Activated effector memory CD4-positive, alpha-beta T cell treated with Interleukin-2 at 50 U/mL for 16 hours (primary cell): Measurements from ENCODE around the gene HIPK2.

Source experiments
- DNase-seq: peaks from one replicate; pipeline ENCODE4 v3.0.0-alpha.2; 2020

The HIPK2 gene

GRCh38 chr7:139782932-139783331 lies 5.1 kb upstream of the HIPK2 start:
- DNase-seq = no peak

- DNase-seq = peak; percentile 30
Observed at GRCh38 chr7:139777133-139777891, 486 bp downstream of the HIPK2 start.

- peak; percentile 8 for DNase-seq
Observed at GRCh38 chr7:139776486-139777132, 1.2 kb downstream of the HIPK2 start.

GRCh38 chr7:139775829-139776266 lies 1.9 kb downstream of the HIPK2 start:
- peak; percentile 36 for DNase-seq

- no peak for DNase-seq
Observed at GRCh38 chr7:139774376-139774775, 3.4 kb downstream of the HIPK2 start.

GRCh38 chr7:139773371-139773770 lies 4.4 kb downstream of the HIPK2 start:
- no peak for DNase-seq

GRCh38 chr7:139772873-139773272 lies 4.9 kb downstream of the HIPK2 start:
- no peak for DNase-seq

- DNase-seq = no peak
Observed at GRCh38 chr7:139772115-139772514, 5.7 kb downstream of the HIPK2 start.

- DNase-seq = no peak
Observed at GRCh38 chr7:139771001-139771956, 6.5 kb downstream of the HIPK2 start.

- DNase-seq = no peak
Observed at GRCh38 chr7:139769761-139770160, 8.0 kb downstream of the HIPK2 start.

GRCh38 chr7:139769066-139769465 lies 8.7 kb downstream of the HIPK2 start:
- no peak for DNase-seq

GRCh38 chr7:139768249-139768824 lies 9.5 kb downstream of the HIPK2 start:
- no peak for DNase-seq

GRCh38 chr7:139767561-139767982 lies 10.2 kb downstream of the HIPK2 start:
- DNase-seq = no peak

GRCh38 chr7:139765143-139765542 lies 12.7 kb downstream of the HIPK2 start:
- DNase-seq = no peak

GRCh38 chr7:139763330-139763729 lies 14.5 kb downstream of the HIPK2 start:
- no peak for DNase-seq

- DNase-seq = no peak
Observed at GRCh38 chr7:139762886-139763285, 14.9 kb downstream of the HIPK2 start.

GRCh38 chr7:139758388-139758787 lies 19.4 kb downstream of the HIPK2 start:
- no peak for DNase-seq

GRCh38 chr7:139757968-139758367 lies 19.8 kb downstream of the HIPK2 start:
- DNase-seq = no peak

GRCh38 chr7:139753693-139754111 lies 24.1 kb downstream of the HIPK2 start:
- no peak for DNase-seq

- DNase-seq = no peak
Observed at GRCh38 chr7:139753081-139753692, 24.6 kb downstream of the HIPK2 start.

- no peak for DNase-seq
Observed at GRCh38 chr7:139752604-139753003, 25.2 kb downstream of the HIPK2 start.

- DNase-seq = no peak
Observed at GRCh38 chr7:139752148-139752547, 25.6 kb downstream of the HIPK2 start.
